Activated CD4-positive, CD25-positive, alpha-beta regulatory T cell treated with anti-CD3 and anti-CD28 coated beads, Interleukin-2, amount 50 U/mL, for 72 hours (primary cell): Measurements from ENCODE around the gene PCDHGA8.
"Not testable (repeated sequence)": the region's sequence is repeated elsewhere in the genome, so short reads cannot be mapped to it uniquely, and the experiment has no call there.

Source experiments
- DNase-seq: peaks from one replicate; pipeline ENCODE4 v3.0.0; 2021

PCDHGA8 gene

GRCh38 chr5:141403387-141403786, 11.0 kb downstream of the PCDHGA8 start:
- no peak for DNase-seq

GRCh38 chr5:141407790-141408505, 15.5 kb downstream of the PCDHGA8 start, which contains the start of gene PCDHGB6:
PCDHGB6 (plus strand) TSS chr5:141408021; CDS start chr5:141408203, 182 bp downstream.
- not testable (repeated sequence) for DNase-seq

- DNase-seq = no peak
These were observed 17.3 kb downstream of the PCDHGA8 start for GRCh38 chr5:141409598-141410306.

- DNase-seq = no peak
These were observed 19.1 kb downstream of the PCDHGA8 start for GRCh38 chr5:141411575-141411974.

- no peak for DNase-seq
These were observed 20.6 kb downstream of the PCDHGA8 start, which contains the start of gene PCDHGA10 for GRCh38 chr5:141412854-141413539. PCDHGA10 (plus strand) TSS chr5:141412987; CDS start chr5:141413176, 189 bp downstream.

- DNase-seq = no peak
These were observed 21.2 kb downstream of the PCDHGA8 start for GRCh38 chr5:141413540-141414069.

- DNase-seq = not testable (repeated sequence)
These were observed 22.3 kb downstream of the PCDHGA8 start for GRCh38 chr5:141414548-141415274.

GRCh38 chr5:141415275-141415618, 22.8 kb downstream of the PCDHGA8 start:
- DNase-seq = not testable (repeated sequence)

GRCh38 chr5:141417494-141418172, 25.2 kb downstream of the PCDHGA8 start, which contains the start of gene PCDHGB7:
PCDHGB7 (plus strand) TSS chr5:141417677; CDS start chr5:141417860, 183 bp downstream.
- DNase-seq = not testable (repeated sequence)

- no peak for DNase-seq
These were observed 26.8 kb downstream of the PCDHGA8 start for GRCh38 chr5:141419074-141419880.

- DNase-seq = no peak
These were observed 28.5 kb downstream of the PCDHGA8 start, which contains the start of gene PCDHGA11 for GRCh38 chr5:141420855-141421488. PCDHGA11 (plus strand) TSS chr5:141421051; CDS start chr5:141421228, 177 bp downstream.

- DNase-seq = no peak
These were observed 29.0 kb downstream of the PCDHGA8 start for GRCh38 chr5:141421489-141421855.

- no peak for DNase-seq
These were observed 30.4 kb downstream of the PCDHGA8 start for GRCh38 chr5:141422742-141423291.

- no peak for DNase-seq
These were observed 35.5 kb downstream of the PCDHGA8 start for GRCh38 chr5:141427783-141428426.

GRCh38 chr5:141430332-141431113, 38.1 kb downstream of the PCDHGA8 start, which contains the start of gene PCDHGA12:
PCDHGA12 (plus strand) TSS chr5:141430507; CDS start chr5:141430760, 253 bp downstream.
- DNase-seq = no peak

- DNase-seq = no peak
These were observed 38.9 kb downstream of the PCDHGA8 start for GRCh38 chr5:141431286-141431685.

- not testable (repeated sequence) for DNase-seq
These were observed 39.9 kb downstream of the PCDHGA8 start for GRCh38 chr5:141432308-141432707.

- DNase-seq = not testable (repeated sequence)
These were observed 40.3 kb downstream of the PCDHGA8 start for GRCh38 chr5:141432726-141433125.
